ENCODE data around the gene PHLDB2. TPM values are rescaled to one million over a fixed set of nuclear protein-coding genes. Genes with fewer than 3 reads are reported as not detected.

PHLDB2 gene
- polyA plus RNA-seq, 1 donor from 2014 or later, result 1.4 TPM

DNA sequence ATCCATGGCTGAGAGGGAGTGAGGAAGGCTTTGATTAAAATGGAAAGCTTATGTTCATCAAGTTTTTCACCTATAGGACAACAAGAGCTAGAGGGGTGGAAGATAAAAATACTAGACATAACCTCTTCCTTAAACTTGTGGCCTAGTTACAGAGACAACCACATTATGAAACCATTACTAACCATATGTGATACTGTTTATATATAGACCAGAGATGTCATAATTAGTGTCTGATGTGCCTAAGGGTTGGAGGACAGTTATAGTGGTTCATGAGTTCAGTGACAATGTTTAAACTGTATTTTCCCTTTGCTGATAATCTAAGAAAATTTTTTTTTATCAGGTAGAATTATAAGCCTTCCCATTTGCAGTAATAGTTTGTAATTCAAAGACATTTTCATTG is 23.7 kb downstream of the PHLDB2 start:
- H3K27ac Mint-ChIP-seq, result no peak overlapping the region
- no peak overlapping the region for H3K4me3 Mint-ChIP-seq
- peaks cover 2% of the 10 kb centered on the region for H3K27me3 Mint-ChIP-seq
- H3K4me1 Mint-ChIP-seq, result peaks cover 0 to 2% (median 1%) of the 10 kb centered on the region in 3 donors
- H3K36me3 Mint-ChIP-seq, result no peaks in the 10 kb centered on the region
- peaks cover 0 to 10% (median 5%) of the 10 kb centered on the region in 3 donors for H3K9me3 Mint-ChIP-seq

DNA sequence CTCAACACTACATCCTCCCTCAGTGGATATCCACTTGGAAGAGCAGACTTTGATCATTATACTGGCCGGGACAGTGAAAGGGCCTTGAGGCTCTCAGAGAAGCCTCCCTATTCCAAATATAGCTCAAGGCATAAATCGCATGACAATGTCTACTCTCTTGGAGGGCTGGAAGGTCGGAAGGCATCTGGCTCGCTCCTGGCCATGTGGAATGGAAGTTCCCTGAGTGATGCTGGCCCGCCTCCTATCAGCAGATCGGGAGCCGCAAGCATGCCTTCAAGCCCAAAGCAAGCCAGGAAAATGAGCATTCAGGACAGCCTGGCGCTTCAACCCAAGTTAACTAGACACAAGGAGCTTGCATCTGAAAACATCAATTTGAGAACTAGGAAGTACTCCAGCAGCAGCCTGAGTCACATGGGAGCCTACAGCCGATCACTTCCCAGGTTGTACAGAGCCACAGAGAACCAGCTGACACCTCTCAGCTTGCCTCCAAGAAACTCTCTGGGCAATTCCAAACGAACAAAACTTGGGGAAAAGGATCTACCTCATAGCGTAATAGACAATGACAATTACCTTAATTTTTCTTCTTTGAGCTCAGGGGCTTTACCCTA is 25.4 kb downstream of the PHLDB2 start:
- Mint-ChIP-seq H3K27ac (peak overlapping the region in 1 of 3 donors; percentile 35), H3K4me3 (no peak overlapping the region), H3K27me3 (peaks cover 2% of the 10 kb centered on the region), H3K36me3 (no peaks in the 10 kb centered on the region), H3K4me1 (peaks cover 0 to 1% (median 0%) of the 10 kb centered on the region in 3 donors), H3K9me3 (peaks cover 0 to 10% (median 2%) of the 10 kb centered on the region in 3 donors)

DNA sequence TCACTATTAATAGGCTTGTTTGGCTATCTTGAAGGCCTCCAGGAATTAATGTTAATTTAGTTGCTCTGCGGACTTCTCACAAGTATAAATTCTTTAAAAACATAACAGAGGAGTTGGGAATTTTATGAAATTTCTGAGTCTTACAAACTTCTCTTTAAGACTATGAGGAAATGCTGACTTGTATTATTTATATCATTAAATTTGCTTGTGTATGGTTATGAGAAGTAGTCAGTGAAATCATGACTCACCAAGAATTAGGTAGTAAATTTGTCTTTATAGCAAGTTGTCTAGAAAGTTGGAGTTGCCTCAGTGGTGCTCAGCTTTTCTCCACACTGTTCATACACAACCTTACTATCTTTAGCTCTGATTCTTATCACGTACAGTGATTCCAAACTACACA is 26.5 kb downstream of the PHLDB2 start:
- peaks cover 0 to 7% (median 2%) of the 10 kb centered on the region in 3 donors for H3K9me3 Mint-ChIP-seq
- H3K27me3 Mint-ChIP-seq, result no peaks in the 10 kb centered on the region
- no peaks in the 10 kb centered on the region for H3K36me3 Mint-ChIP-seq
- H3K4me3 Mint-ChIP-seq, result no peak overlapping the region
- peaks cover 0 to 1% (median 0%) of the 10 kb centered on the region in 3 donors for H3K4me1 Mint-ChIP-seq
- no peak overlapping the region for H3K27ac Mint-ChIP-seq

DNA sequence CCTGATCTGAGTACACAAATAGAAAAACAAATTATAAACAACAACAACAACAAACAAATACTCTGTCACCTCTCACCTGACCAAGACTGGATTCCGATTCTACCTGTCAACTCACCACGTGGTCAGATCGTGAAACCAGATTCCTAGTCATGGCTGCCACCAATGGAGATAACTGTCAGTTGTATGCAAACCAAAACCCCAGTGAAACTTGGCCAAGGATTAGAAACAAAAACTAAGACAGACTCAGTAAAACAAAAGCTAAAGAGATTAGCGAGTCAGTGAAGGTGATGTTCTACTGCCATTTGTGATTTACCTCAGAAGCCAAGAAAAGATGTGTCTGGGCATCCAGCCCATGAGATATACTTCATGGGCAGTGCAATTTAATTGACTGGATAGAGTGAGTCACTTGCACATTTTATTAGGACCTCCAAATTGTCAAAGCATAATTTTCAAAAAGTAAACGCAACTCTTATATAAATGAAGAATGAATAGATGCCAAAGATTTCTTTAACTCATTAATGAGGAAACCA is 31.1 kb downstream of the PHLDB2 start:
- Mint-ChIP-seq H3K4me1 (no peaks in the 10 kb centered on the region), H3K27ac (no peak overlapping the region), H3K27me3 (no peaks in the 10 kb centered on the region), H3K36me3 (peaks cover 2% of the 10 kb centered on the region), H3K4me3 (no peak overlapping the region), H3K9me3 (no peaks in the 10 kb centered on the region)

DNA sequence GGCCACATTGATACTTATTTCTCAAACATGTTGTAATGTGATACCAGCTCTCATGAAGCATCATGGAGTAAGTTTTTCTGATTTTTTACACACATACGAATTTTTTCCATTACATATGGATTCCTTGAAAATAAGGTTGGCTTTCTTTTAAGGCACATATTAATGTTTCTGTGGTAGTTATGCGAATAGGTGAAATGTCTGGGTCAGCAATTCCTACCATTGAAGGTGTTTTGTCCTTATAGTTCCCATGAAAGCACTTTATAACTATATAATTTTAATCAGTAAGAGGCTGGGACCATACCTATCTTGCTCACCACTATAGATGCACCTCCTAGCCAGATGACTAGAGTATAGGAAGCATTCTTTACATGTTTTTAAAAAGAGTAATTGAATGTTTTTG is 33.0 kb downstream of the PHLDB2 start:
- Mint-ChIP-seq H3K27me3 (no peaks in the 10 kb centered on the region), H3K27ac (no peak overlapping the region), H3K4me1 (no peaks in the 10 kb centered on the region), H3K4me3 (no peak overlapping the region), H3K36me3 (peaks cover 2% of the 10 kb centered on the region), H3K9me3 (no peaks in the 10 kb centered on the region)

DNA sequence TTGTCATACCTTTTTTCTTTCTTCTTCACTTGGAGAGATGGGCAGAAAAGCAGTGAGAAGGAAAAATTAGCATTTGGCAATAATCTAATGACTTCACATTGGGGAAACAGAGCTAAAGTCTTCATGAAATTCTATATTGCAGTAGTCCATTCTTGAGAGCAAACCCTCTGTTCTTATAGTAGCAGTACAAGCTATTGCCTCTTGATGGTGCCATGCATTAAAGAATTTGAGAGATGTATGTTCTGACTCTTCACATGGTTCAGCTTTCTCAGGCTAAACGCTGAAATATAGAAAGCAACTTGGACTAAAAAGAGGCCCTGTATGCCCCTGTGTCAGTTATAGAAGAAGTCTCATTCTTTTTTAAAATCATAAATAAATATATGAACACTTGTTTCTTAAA is 36.0 kb downstream of the PHLDB2 start:
- Mint-ChIP-seq H3K27me3 (no peaks in the 10 kb centered on the region), H3K9me3 (no peaks in the 10 kb centered on the region), H3K27ac (no peak overlapping the region), H3K4me3 (no peak overlapping the region), H3K36me3 (peaks cover 2% of the 10 kb centered on the region), H3K4me1 (no peaks in the 10 kb centered on the region)

DNA sequence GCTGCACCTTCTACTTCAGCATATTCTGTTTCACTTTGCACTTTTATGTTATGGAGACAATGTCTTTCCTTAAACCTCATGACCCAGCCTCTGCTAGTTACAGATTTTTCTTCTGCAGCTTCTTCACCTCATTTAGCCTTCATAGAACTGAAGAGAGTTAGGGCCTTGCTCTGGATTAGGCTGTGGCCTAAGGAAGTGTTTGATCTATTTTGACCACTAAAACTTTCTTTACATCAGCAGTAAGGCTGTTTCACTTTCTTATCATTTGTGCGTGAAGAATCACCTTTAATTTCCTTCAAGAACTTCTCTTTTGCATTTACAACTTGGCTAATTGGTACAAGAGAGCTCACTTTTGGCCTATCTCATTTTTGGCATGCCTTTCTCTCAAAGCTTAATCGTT is 40.9 kb downstream of the PHLDB2 start:
- Mint-ChIP-seq H3K27ac (no peak overlapping the region), H3K4me3 (no peak overlapping the region), H3K9me3 (no peaks in the 10 kb centered on the region), H3K27me3 (peaks cover 2% of the 10 kb centered on the region), H3K36me3 (peaks cover 3% of the 10 kb centered on the region), H3K4me1 (no peaks in the 10 kb centered on the region)

DNA sequence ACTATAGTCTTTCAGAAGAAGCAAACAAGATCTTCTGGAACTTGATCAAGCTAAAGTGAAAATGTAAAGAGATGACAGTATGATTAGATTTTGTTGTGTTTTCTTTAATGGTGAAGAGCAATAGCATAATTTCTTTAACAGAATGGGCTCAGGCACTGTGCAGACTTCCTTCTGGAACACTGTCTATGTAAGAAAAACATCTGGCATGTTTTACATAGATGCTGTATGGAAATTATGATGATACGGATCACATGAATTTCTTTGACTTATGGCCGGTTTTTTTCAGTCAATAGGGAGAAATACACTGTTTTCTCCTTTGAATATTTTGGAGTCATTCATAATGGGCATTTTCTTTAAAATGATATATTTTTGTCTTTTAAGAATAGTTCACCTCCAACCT is 42.6 kb downstream of the PHLDB2 start:
- Mint-ChIP-seq H3K4me3 (no peak overlapping the region), H3K27ac (no peak overlapping the region), H3K4me1 (no peaks in the 10 kb centered on the region), H3K9me3 (no peaks in the 10 kb centered on the region), H3K36me3 (peaks cover 3% of the 10 kb centered on the region), H3K27me3 (peaks cover 2% of the 10 kb centered on the region)

DNA sequence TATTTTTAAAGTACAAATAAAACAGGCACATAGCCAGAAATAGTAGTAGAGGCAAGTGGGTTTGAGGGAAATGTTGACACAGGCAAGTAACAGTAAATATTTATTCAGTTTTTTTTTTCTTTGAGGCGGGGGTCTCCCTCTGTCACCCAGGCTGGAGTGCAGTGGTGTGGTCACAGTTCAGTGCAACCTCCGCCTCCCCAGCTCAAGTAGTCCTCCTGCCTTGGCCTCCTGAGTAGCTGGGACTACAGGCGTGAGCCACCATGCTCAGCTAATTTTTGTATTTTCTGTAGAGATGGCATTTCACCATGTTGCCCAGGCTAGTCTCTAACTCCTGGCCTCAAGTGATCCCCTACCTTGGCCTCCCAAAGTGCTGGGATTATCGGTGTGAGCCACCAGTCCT is 43.5 kb downstream of the PHLDB2 start:
- H3K27me3 Mint-ChIP-seq, result peaks cover 2% of the 10 kb centered on the region
- H3K4me1 Mint-ChIP-seq, result no peaks in the 10 kb centered on the region
- H3K27ac Mint-ChIP-seq, result no peak overlapping the region
- H3K9me3 Mint-ChIP-seq, result no peaks in the 10 kb centered on the region
- H3K4me3 Mint-ChIP-seq, result no peak overlapping the region
- H3K36me3 Mint-ChIP-seq, result peaks cover 3% of the 10 kb centered on the region

DNA sequence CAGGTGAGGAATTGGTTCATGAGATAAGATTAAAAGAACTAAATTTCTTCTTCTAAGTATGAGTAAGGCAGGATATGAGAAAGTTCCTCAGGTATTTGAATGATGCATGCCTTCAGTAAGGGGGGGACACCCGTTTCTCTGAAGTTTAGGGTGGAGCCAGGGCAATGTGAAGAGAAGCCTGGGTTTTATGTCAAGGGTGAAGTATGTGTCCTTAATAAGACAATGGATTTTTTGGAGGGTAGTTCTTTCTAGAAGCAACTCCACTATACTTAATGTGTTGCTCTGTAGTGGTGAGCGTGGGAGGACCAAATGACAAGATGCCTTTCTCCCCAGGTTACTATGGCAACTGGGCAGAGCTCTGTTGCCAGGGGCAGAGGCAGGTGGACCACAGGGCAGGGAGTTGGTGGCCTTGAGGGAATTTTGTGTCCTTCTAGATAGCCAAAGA is 44.0 kb downstream of the PHLDB2 start:
- peaks cover 3% of the 10 kb centered on the region for H3K36me3 Mint-ChIP-seq
- no peak overlapping the region for H3K27ac Mint-ChIP-seq
- no peaks in the 10 kb centered on the region for H3K9me3 Mint-ChIP-seq
- no peaks in the 10 kb centered on the region for H3K4me1 Mint-ChIP-seq
- no peak overlapping the region for H3K4me3 Mint-ChIP-seq
- H3K27me3 Mint-ChIP-seq, result peaks cover 2% of the 10 kb centered on the region

DNA sequence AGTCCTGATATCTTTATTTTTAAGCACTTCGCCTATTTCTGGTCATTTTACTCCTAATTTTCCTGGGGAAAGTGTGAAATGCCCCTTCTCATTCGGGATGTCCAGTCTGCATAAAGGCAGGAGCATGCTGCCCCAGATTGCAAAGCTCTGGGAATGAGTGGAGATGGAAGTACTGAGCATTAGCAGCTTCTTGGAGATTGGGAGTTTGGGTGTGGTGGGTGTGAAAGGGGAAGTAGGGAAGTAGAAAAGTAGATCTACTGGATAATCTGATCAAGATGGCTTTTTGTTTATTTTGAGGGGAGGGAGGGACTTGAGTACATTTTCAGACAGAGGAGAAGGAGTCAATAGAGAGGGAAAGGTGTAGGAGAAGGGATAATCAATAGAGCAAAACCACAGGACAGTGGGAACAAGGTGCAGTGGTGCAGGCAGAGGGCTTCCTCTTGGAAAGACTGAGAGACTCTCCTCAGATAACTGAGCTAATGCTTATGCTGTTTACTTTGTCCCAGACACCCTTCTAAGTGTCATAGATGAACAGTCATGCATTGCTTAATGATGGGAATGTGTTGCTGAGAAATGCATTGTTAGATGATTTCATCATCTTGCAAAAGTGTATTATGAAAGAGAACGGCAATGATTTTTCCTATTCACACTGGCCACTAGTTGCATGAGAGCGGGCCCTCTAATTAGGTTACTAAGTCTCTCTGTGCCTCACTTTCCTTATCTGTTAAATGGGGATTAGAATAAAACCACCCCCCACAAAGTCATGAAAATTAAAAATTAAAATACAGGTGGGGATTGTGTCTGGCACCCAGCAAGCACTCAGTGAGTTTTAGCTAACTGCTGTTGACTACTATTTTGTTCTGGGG is 45.5 kb downstream of the PHLDB2 start:
- no peak overlapping the region for H3K4me3 Mint-ChIP-seq
- peaks cover 3% of the 10 kb centered on the region for H3K36me3 Mint-ChIP-seq
- H3K9me3 Mint-ChIP-seq, result no peaks in the 10 kb centered on the region
- H3K27me3 Mint-ChIP-seq, result peaks cover 2% of the 10 kb centered on the region
- no peaks in the 10 kb centered on the region for H3K4me1 Mint-ChIP-seq
- no peak overlapping the region for H3K27ac Mint-ChIP-seq

DNA sequence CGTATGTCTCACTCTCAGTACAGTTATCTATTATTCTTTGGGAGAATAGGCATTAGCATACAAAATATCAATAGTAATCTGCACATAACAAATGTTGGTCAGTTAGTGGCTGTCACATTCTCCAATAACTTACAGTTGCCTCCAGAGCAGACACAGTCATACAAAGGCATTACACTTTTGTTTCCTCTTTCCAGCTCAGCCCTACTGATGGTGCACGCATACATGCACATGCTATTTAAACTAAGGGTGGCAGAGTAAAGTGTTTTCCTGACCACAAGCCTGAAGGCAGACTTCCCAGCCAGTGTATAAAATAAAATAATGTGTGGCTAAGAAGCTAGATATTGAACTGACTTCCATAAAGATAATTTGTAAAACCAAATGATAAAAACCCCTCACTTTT is 47.6 kb downstream of the PHLDB2 start:
- Mint-ChIP-seq H3K27me3 (peaks cover 2% of the 10 kb centered on the region), H3K36me3 (peaks cover 3% of the 10 kb centered on the region), H3K9me3 (no peaks in the 10 kb centered on the region), H3K4me1 (peaks cover 0 to 1% (median 0%) of the 10 kb centered on the region in 3 donors), H3K4me3 (no peak overlapping the region), H3K27ac (no peak overlapping the region)

DNA sequence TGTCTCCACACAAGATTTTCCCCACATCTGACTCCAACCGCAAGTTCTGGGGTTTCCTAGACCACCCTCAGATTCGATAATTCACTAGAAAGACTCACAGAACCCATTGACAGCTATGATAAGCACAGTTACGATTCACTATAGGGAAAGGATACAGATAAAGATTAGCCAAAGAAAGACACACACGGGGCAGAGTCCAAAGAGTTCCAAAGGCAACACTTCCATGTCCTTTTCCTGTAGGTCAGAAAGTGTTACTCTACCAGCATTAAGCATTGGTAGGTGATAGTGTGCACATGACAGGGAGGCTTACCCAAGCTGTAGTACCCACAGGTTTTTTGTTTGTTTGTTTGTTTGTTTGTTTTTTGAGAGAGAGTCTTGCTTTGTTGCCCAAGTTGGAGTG is 48.1 kb downstream of the PHLDB2 start:
- Mint-ChIP-seq H3K9me3 (no peaks in the 10 kb centered on the region), H3K27ac (no peak overlapping the region), H3K4me3 (no peak overlapping the region), H3K4me1 (peaks cover 0 to 1% (median 0%) of the 10 kb centered on the region in 3 donors), H3K36me3 (peaks cover 3% of the 10 kb centered on the region), H3K27me3 (peaks cover 2% of the 10 kb centered on the region)

DNA sequence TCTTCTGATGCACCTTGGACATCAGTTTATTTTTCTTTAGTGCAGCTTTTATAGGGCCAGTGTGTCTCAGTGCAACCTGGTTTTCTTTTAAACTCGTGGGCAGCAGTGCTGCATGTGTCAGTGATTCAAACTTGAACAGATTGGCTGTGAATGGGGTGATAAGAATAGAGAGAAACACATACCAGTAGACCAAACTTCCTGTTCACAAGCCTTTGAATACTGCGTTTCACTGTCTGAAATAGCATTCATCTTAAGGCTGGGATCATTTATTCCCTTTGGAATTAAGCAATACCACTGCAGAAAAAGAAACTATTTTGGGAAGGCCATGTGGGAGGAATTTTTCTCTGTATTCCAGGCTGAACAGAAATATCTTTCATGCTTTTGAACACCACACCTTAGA is 51.7 kb downstream of the PHLDB2 start:
- Mint-ChIP-seq H3K27me3 (peaks cover 4% of the 10 kb centered on the region), H3K4me1 (peaks cover 0 to 1% (median 0%) of the 10 kb centered on the region in 3 donors), H3K36me3 (no peaks in the 10 kb centered on the region)

DNA sequence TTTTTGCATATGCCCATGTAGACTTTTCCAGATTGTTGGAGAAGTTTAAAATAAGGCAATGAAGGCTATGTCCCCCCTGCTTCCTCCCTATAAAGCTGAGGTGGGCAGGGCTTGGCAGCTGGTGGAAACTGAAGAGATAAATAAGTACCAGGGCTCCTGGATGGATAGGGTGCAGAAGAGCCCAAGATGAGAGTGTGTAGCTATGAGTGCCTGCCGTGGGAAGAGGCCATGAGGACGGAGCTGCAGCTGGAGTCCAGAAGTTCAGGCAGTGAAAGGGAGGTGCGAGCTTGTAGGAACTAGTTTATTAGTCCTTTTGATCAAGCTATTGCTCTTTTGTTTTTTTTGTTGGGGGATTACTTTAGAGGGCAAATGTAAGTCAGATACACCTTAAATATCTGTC is 52.4 kb downstream of the PHLDB2 start:
- Mint-ChIP-seq H3K4me3 (no peak overlapping the region), H3K9me3 (no peaks in the 10 kb centered on the region), H3K36me3 (no peaks in the 10 kb centered on the region), H3K27me3 (peaks cover 4% of the 10 kb centered on the region), H3K27ac (no peak overlapping the region), H3K4me1 (peaks cover 0 to 1% (median 0%) of the 10 kb centered on the region in 3 donors)

More for the DNA sequence above, 51.7 kb downstream of the PHLDB2 start:
- H3K27ac Mint-ChIP-seq, result no peak overlapping the region
- H3K9me3 Mint-ChIP-seq, result no peaks in the 10 kb centered on the region
- H3K4me3 Mint-ChIP-seq, result no peak overlapping the region
